Sigmoid colon (tissue), 7 donors: Measurements from ENCODE around the gene ANKS6. TPM values are rescaled to one million over a fixed set of nuclear protein-coding genes. Genes with fewer than 3 reads are reported as not detected.
"Not testable (repeated sequence)": the region's sequence is repeated elsewhere in the genome, so short reads cannot be mapped to it uniquely, and the experiment has no call there.

Source experiments
- DNase-seq: peaks from one replicate; pipeline ENCODE4 v3.0.0-alpha.2; 2019
- H3K27ac ChIP-seq, 4 donors: fragments of 200-600 bp; sonication (generic); one replicate each; pipeline ENCODE4 v1.5.1; 2016 to 2019; ENCODE audit warnings: mild to moderate bottlenecking in 1 of 4
- H3K27me3 ChIP-seq, 3 donors: fragments of 200-600 bp; sonication (generic); one replicate each; pipeline ENCODE4 v1.5.1; 2019; ENCODE audit warnings: mild to moderate bottlenecking in 1 of 3
- H3K36me3 ChIP-seq, 4 donors: fragments of 200-600 bp; sonication (generic); one replicate each; pipeline ENCODE4 v1.5.1; 2016 to 2019
- H3K4me1 ChIP-seq, 4 donors: fragments of 200-600 bp; sonication (generic); one replicate each; pipeline ENCODE4 v1.5.1; 2017 to 2019
- H3K4me3 ChIP-seq, 4 donors: fragments of 200-600 bp; sonication (generic); one replicate each; pipeline ENCODE4 v1.5.1; 2017 to 2019; ENCODE audit warnings: mild to moderate bottlenecking in 2 of 4, moderate library complexity in 1 of 4
- H3K9me3 ChIP-seq, 4 donors: fragments of 200-600 bp in 3 of 4; sonication (generic) in 3 of 4; one replicate each; pipeline versions ENCODE4 v1.5.1 to v1.6.1; 2013 to 2019
- CTCF ChIP-seq, 4 experiments: fragments of 450-650 bp in 3 of 4; fragments of 200-600 bp in 1 of 4; IDR thresholded peaks; one replicate each; pipeline ENCODE4 v1.5.1; 2016 to 2019; ENCODE audit warnings: antibody characterized with exemption in 4 of 4, mild to moderate bottlenecking in 3 of 4, moderate library complexity in 2 of 4
- EP300 ChIP-seq, 4 donors: sonication (generic); formaldehyde crosslinking; IDR thresholded peaks; one replicate each; pipeline ENCODE4 v1.6.1; 2017; ENCODE audit warnings: antibody characterized with exemption in 4 of 4
- POLR2A ChIP-seq, 2 donors: fragments of 450-650 bp; IDR thresholded peaks; one replicate each; pipeline ENCODE4 v1.6.1; 2016; ENCODE audit warnings: antibody characterized with exemption in 2 of 2, mild to moderate bottlenecking in 2 of 2, moderate library complexity in 2 of 2
- POLR2AphosphoS5 ChIP-seq, 4 donors: sonication (generic); formaldehyde crosslinking; IDR thresholded peaks; one replicate each; pipeline ENCODE4 v1.6.1; 2017; ENCODE audit warnings: antibody characterized with exemption in 4 of 4
- WGBS, 2 donors: extraction: QIAGEN DNeasy Blood & Tissue Kit; methylation state at CpG; one replicate each; pipeline ENCODE4 v1.1.7; 2013; 5-methylcytosine and 5-hydroxymethylcytosine counted together
- intact Hi-C: fragments of 100-400 bp; cut with DNase I; formaldehyde crosslinking; loops from one replicate; pipeline ENCODE4 v1.15.1; 2023
- polyA plus RNA-seq, 3 donors: library from polyadenylated mRNA; stranded (reverse); fragments of 200-250 nt; gene quantifications; one replicate each; pipeline ENCODE4 v1.2.3, GENCODE V29; 2013
- total RNA-seq, 4 donors: library from RNA; depleted of rRNA; stranded (reverse); fragments of >200 nt; gene quantifications; one replicate each; pipeline ENCODE4 v1.1.0, GENCODE V29; 2016
- donor health status: healthy with polysubstance abuse.
- donor health status: Bipolar disorder and iron deficiency.
- donor health status: healthy.

The ANKS6 gene
- total and polyA plus RNA-seq, 7 donors = 5.4 to 22.8 (median 10.7) TPM

- no peaks in the 10 kb centered on the region for H3K4me1 ChIP-seq
- no peak for DNase-seq
- no peaks in the 10 kb centered on the region for H3K36me3 ChIP-seq
- H3K9me3 ChIP-seq = no peaks in the 10 kb centered on the region
- H3K4me3 ChIP-seq = no peak overlapping the region
- no peak for TF ChIP-seq POLR2AphosphoS5 (IDR thresholded peaks at IDR 0.05)
- no peak for TF ChIP-seq POLR2A (IDR thresholded peaks at IDR 0.05)
- no peak for TF ChIP-seq CTCF (IDR thresholded peaks at IDR 0.05)
- TF ChIP-seq EP300 (IDR thresholded peaks at IDR 0.05) = no peak
- no peaks in the 10 kb centered on the region for H3K27me3 ChIP-seq
- 75 to 82% methylated on average over 1 of the region's 1 CpG for WGBS, 2 donors
- intact Hi-C loops = no loop called here
- H3K27ac ChIP-seq = no peak overlapping the region
Measured at GRCh38 chr9:98690686-98691085, 105.7 kb downstream of the ANKS6 start.

GRCh38 chr9:98688710-98689495 is 107.5 kb downstream of the ANKS6 start:
- no peak overlapping the region for H3K27ac ChIP-seq
- H3K27me3 ChIP-seq = no peaks in the 10 kb centered on the region
- no peaks in the 10 kb centered on the region for H3K9me3 ChIP-seq
- H3K4me1 ChIP-seq = no peaks in the 10 kb centered on the region
- intact Hi-C loops = no loop called here
- no peak overlapping the region for H3K4me3 ChIP-seq
- H3K36me3 ChIP-seq = no peaks in the 10 kb centered on the region
- no peak for TF ChIP-seq POLR2A (IDR thresholded peaks at IDR 0.05)
- 69 to 81% methylated on average over 7 of the region's 7 CpGs for WGBS, 2 donors
- DNase-seq = no peak

- WGBS, 2 donors = 94 to 97% methylated on average over 1 of the region's 1 CpG
- intact Hi-C loops = no loop called here
- TF ChIP-seq POLR2AphosphoS5 (IDR thresholded peaks at IDR 0.05) (no peak), POLR2A (IDR thresholded peaks at IDR 0.05) (no peak), CTCF (IDR thresholded peaks at IDR 0.05) (no peak), EP300 (IDR thresholded peaks at IDR 0.05) (no peak)
- Histone ChIP-seq H3K4me3 (no peak overlapping the region), H3K27me3 (no peaks in the 10 kb centered on the region), H3K4me1 (no peaks in the 10 kb centered on the region), H3K9me3 (no peaks in the 10 kb centered on the region), H3K27ac (no peak overlapping the region), H3K36me3 (no peaks in the 10 kb centered on the region)
- no peak for DNase-seq
Measured at GRCh38 chr9:98687911-98688310, 108.4 kb downstream of the ANKS6 start.

GRCh38 chr9:98686961-98687855 is 109.1 kb downstream of the ANKS6 start:
- no peaks in the 10 kb centered on the region for H3K9me3 ChIP-seq
- H3K4me3 ChIP-seq = no peak overlapping the region
- DNase-seq = no peak
- no peaks in the 10 kb centered on the region for H3K27me3 ChIP-seq
- intact Hi-C loops = no loop called here
- no peaks in the 10 kb centered on the region for H3K4me1 ChIP-seq
- H3K27ac ChIP-seq = no peak overlapping the region
- TF ChIP-seq POLR2A (IDR thresholded peaks at IDR 0.05) = no peak
- TF ChIP-seq EP300 (IDR thresholded peaks at IDR 0.05) = no peak
- TF ChIP-seq POLR2AphosphoS5 (IDR thresholded peaks at IDR 0.05) = no peak
- no peak for TF ChIP-seq CTCF (IDR thresholded peaks at IDR 0.05)
- whole genome bisulfite sequencing, 2 donors = 63 to 65% methylated on average over 7 of the region's 7 CpGs
- no peaks in the 10 kb centered on the region for H3K36me3 ChIP-seq

- intact Hi-C loops, H3K9me3 ChIP-seq, H3K36me3 ChIP-seq, H3K27me3 ChIP-seq, DNase-seq, H3K4me3 ChIP-seq, H3K4me1 ChIP-seq, H3K27ac ChIP-seq: not testable (repeated sequence)
- WGBS, 2 donors = 92 to 93% methylated on average over 2 of the region's 2 CpGs
Measured at GRCh38 chr9:98684816-98685215, 111.5 kb downstream of the ANKS6 start.

Other genes with a start within 250 kb of the ANKS6 start
- under 1 TPM in 1 of 4 donors, not detected in 3; under 0.01 TPM for gene GABBR2, start 87.6 kb downstream of the ANKS6 start, total RNA-seq
- under 1 TPM in 2 of 3 donors, not detected in 1; under 0.01 to 0.04 TPM for gene GABBR2, start 87.6 kb downstream of the ANKS6 start, polyA plus RNA-seq
- gene GALNT12, start 11.1 kb upstream of the ANKS6 start, total RNA-seq = 10 to 100 TPM; 11.5 to 18.9 (median 15.7) TPM
- gene GALNT12, start 11.1 kb upstream of the ANKS6 start, polyA plus RNA-seq = 10 to 100 TPM; 23.6 to 34.2 (median 30.5) TPM
- gene COL15A1, start 147.4 kb upstream of the ANKS6 start, total RNA-seq = 100 to 1,000 TPM in 1 of 4 donors, 10 to 100 TPM in 3; 21.4 to 104 (median 58.0) TPM
- 1 to 10 TPM in 2 of 3 donors, under 1 TPM in 1; under 0.01 to 7.1 (median 1.8) TPM for gene COL15A1, start 147.4 kb upstream of the ANKS6 start, polyA plus RNA-seq